ENCODE data around the gene TMTC3.
A peak's percentile ranks its signal among the peaks of the same experiment; 100 is the strongest.
"Not testable (repeated sequence)": the region's sequence is repeated elsewhere in the genome, so short reads cannot be mapped to it uniquely, and the experiment has no call there.

Gene TMTC3

GRCh38 chr12:88167384-88167783 lies 25.3 kb downstream of the TMTC3 start:
- no peak for DNase-seq

GRCh38 chr12:88172844-88173407 lies 30.8 kb downstream of the TMTC3 start:
- DNase-seq, result peak; percentile 47

- no peak for DNase-seq
These were observed 33.4 kb downstream of the TMTC3 start for GRCh38 chr12:88175544-88175943.

GRCh38 chr12:88179436-88180014 lies 37.4 kb downstream of the TMTC3 start:
- no peak for DNase-seq

GRCh38 chr12:88181881-88182280 lies 39.8 kb downstream of the TMTC3 start:
- DNase-seq, result no peak

GRCh38 chr12:88182416-88182815 lies 40.3 kb downstream of the TMTC3 start:
- DNase-seq, result no peak

GRCh38 chr12:88184196-88184595 lies 42.1 kb downstream of the TMTC3 start:
- DNase-seq, result no peak

- DNase-seq, result no peak
These were observed 43.2 kb downstream of the TMTC3 start for GRCh38 chr12:88185279-88185678.

- DNase-seq, result peak; percentile 80
These were observed 43.9 kb downstream of the TMTC3 start for GRCh38 chr12:88185988-88186387.

GRCh38 chr12:88187571-88187970 lies 45.5 kb downstream of the TMTC3 start:
- no peak for DNase-seq

- peak; percentile 50 for DNase-seq
These were observed 46.1 kb downstream of the TMTC3 start for GRCh38 chr12:88188180-88188579.

- DNase-seq, result no peak
These were observed 50.3 kb downstream of the TMTC3 start for GRCh38 chr12:88192426-88192825.

- no peak for DNase-seq
These were observed 52.8 kb downstream of the TMTC3 start for GRCh38 chr12:88194868-88195267.

GRCh38 chr12:88200029-88200428 lies 57.9 kb downstream of the TMTC3 start:
- DNase-seq, result no peak

GRCh38 chr12:88202500-88202899 lies 60.4 kb downstream of the TMTC3 start:
- peak; percentile 35 for DNase-seq

- DNase-seq, result peak; percentile 73
These were observed 64.5 kb downstream of the TMTC3 start for GRCh38 chr12:88206601-88207000.

- DNase-seq, result peak; percentile 90
These were observed 66.0 kb downstream of the TMTC3 start for GRCh38 chr12:88207921-88208620.

- no peak for DNase-seq
These were observed 66.6 kb downstream of the TMTC3 start for GRCh38 chr12:88208661-88209060.

- not testable (repeated sequence) for DNase-seq
These were observed 68.2 kb downstream of the TMTC3 start for GRCh38 chr12:88210311-88210710.

- no peak for DNase-seq
These were observed 76.2 kb downstream of the TMTC3 start for GRCh38 chr12:88218293-88218692.

- DNase-seq, result no peak
These were observed 77.8 kb downstream of the TMTC3 start for GRCh38 chr12:88219861-88220260.

GRCh38 chr12:88223519-88223918 lies 81.4 kb downstream of the TMTC3 start:
- no peak for DNase-seq

- DNase-seq, result no peak
These were observed 83.7 kb downstream of the TMTC3 start for GRCh38 chr12:88225776-88226175.

- no peak for DNase-seq
These were observed 85.2 kb downstream of the TMTC3 start for GRCh38 chr12:88227263-88227662.

- DNase-seq, result no peak
These were observed 85.8 kb downstream of the TMTC3 start for GRCh38 chr12:88227871-88228270.
